BJ (cell line): ENCODE results near the gene ELOF1. TPM values are rescaled to one million over a fixed set of nuclear protein-coding genes. Genes with fewer than 3 reads are reported as not detected.

Experiments used
- CTCF ChIA-PET: fragments of 350-600 bp; formaldehyde crosslinking; extraction: SDS; loops from one replicate; lab custom pipeline; 2021; ENCODE audit warnings: antibody characterized with exemption, inconsistent platforms; lab: Yijun Ruan, JAX
- POLR2A ChIA-PET: fragments of 300-600 bp; sonication (Branson Sonifier 250); formaldehyde crosslinking; extraction: SDS; loops from one replicate; lab custom pipeline; 2021; ENCODE audit warnings: antibody characterized with exemption; lab: Charles Lee
- DNase-seq: peaks from one replicate; pipeline ENCODE4 v3.0.0-alpha.2; 2011; ENCODE audit warnings: low read depth
- H3K27me3 ChIP-seq: 2 replicates; pipeline ENCODE4 v1.6.0; 2011; ENCODE audit warnings: low read length; ENCODE audit not compliant: control insufficient read depth, insufficient read depth
- H3K36me3 ChIP-seq: 2 replicates; pipeline ENCODE4 v1.5.1; 2011; ENCODE audit warnings: low read length; ENCODE audit not compliant: control insufficient read depth, insufficient read depth
- H3K4me3 ChIP-seq: 2 replicates; pipeline ENCODE4 v1.5.1; 2011; ENCODE audit warnings: low read depth, mild to moderate bottlenecking, control low read depth, low read length
- polyA plus RNA-seq: library from polyadenylated mRNA; depleted of rRNA; stranded (reverse); fragments of >200 nt; gene quantifications from 2 replicates; pipeline ENCODE4 v1.2.3, GENCODE V29; 2011; rRNA removed
- small RNA-seq: library from RNA; depleted of rRNA; stranded (forward); fragments of <200 nt; gene quantifications from one replicate; pipeline ENCODE3, GENCODE V24; 2012; ENCODE audit warnings: low replicate concordance, low read depth; ENCODE audit not compliant: insufficient read length
- TF ChIP-seq, protein P1 (sequence below): IDR thresholded peaks from 2 replicates; pipeline ENCODE4 v1.5.1; 2011; ENCODE audit warnings: low read depth, mild to moderate bottlenecking, control low read depth, inconsistent platforms, low read length, moderate library complexity; ENCODE audit not compliant: insufficient read depth

Gene ELOF1
- polyA plus RNA-seq, 1 experiment, result 83.9 TPM

DNA sequence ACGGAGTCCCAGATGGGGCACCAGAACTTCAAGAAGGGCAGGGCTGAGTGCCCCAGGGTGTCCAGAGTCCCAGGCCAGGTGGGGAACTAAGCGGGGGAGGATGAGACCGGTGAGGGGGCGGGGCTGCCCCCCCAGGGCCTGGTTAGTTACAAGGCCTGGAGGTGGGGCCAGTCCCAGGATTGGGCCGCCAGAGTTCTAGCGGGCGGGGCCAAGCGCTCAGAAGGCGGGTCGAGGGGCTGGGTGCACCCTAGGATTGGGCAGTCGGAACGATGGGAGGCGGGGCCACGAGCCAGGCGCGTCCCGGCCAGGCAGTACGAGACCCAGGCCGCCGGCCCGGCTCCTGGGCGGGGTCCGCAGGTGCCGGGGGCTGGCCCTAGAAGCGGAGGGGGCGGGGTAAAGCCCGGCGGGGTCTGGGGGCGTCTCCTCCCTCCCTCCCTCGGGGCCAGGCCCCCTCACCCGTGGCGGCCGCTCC lies 54.0 kb downstream of the ELOF1 start:
- H3K36me3 ChIP-seq, result no peaks in the 10 kb centered on the region
- CTCF ChIA-PET, result no interaction called here
- DNase-seq, result peak; percentile 68
- POLR2A ChIA-PET, result no interaction called here
- H3K4me3 ChIP-seq, result peak overlapping the region; percentile 90
- no peaks in the 10 kb centered on the region for H3K27me3 ChIP-seq
- TF ChIP-seq, protein P1, sequence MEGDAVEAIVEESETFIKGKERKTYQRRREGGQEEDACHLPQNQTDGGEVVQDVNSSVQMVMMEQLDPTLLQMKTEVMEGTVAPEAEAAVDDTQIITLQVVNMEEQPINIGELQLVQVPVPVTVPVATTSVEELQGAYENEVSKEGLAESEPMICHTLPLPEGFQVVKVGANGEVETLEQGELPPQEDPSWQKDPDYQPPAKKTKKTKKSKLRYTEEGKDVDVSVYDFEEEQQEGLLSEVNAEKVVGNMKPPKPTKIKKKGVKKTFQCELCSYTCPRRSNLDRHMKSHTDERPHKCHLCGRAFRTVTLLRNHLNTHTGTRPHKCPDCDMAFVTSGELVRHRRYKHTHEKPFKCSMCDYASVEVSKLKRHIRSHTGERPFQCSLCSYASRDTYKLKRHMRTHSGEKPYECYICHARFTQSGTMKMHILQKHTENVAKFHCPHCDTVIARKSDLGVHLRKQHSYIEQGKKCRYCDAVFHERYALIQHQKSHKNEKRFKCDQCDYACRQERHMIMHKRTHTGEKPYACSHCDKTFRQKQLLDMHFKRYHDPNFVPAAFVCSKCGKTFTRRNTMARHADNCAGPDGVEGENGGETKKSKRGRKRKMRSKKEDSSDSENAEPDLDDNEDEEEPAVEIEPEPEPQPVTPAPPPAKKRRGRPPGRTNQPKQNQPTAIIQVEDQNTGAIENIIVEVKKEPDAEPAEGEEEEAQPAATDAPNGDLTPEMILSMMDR, result no peak

DNA sequence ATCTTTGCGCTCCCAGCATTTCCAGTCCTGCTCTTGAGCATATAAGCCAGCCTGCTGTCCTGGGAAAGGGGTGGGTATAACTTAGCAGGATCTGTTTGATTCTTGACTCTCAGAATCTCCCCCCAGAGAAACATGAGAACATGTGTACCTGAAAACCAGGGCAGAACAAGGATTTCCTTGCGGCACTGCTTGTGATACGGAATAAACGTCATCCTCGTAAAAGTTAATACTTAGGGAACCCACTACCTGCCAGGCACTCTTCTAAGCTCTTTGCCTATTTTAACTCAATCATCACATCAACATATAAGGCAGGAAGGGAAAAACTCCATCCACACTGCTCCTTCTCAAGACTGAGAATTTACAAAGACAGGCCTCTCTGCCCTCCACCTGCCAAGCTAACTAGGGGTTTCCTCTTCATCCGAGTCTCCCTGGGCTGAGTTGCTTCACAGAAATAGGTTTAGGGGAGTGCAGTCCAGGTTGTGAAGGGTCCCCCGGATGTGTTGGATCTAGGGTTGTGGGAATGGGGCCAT lies 54.5 kb downstream of the ELOF1 start:
- ChIA-PET CTCF (no interaction called here), POLR2A (no interaction called here)
- H3K27me3 ChIP-seq, result no peaks in the 10 kb centered on the region
- H3K4me3 ChIP-seq, result peak overlapping the region; percentile 90
- DNase-seq, result no peak
- H3K36me3 ChIP-seq, result no peaks in the 10 kb centered on the region
- TF ChIP-seq, protein P1, result no peak

Small RNA genes lying within 50 kb of the gene (small RNA-seq; reads per million reads assigned to genes)
- gene RN7SL833P, result not detected

Other genes with a start within 250 kb of the ELOF1 start
- 9.7 and 12.0 TPM in 2 replicates for gene RAB3D, start 219.6 kb downstream of the ELOF1 start, polyA plus RNA-seq
- 89.8 and 107 TPM in 2 replicates for gene TMEM205, start 213.0 kb downstream of the ELOF1 start, polyA plus RNA-seq
- 16.3 and 21.4 TPM in 2 replicates for gene CCDC159, start 212.7 kb downstream of the ELOF1 start, polyA plus RNA-seq
- gene PLPPR2, start 203.8 kb downstream of the ELOF1 start, polyA plus RNA-seq, result 19.2 and 30.5 TPM in 2 replicates
- 1.0 TPM in 2 replicates for gene SWSAP1, start 184.6 kb downstream of the ELOF1 start, polyA plus RNA-seq
- gene EPOR, start 174.9 kb downstream of the ELOF1 start, polyA plus RNA-seq, result 3.8 and 5.9 TPM in 2 replicates
- 1.4 and 2.3 TPM in 2 replicates for gene RGL3, start 139.9 kb downstream of the ELOF1 start, polyA plus RNA-seq
- 0.16 and 0.38 TPM in 2 replicates for gene ODAD3, start 124.1 kb downstream of the ELOF1 start, polyA plus RNA-seq
- gene PRKCSH, start 123.6 kb downstream of the ELOF1 start, polyA plus RNA-seq, result 137 and 348 TPM in 2 replicates
- gene ELAVL3, start 78.2 kb downstream of the ELOF1 start, polyA plus RNA-seq, result not detected in 2 replicates
- gene ZNF653, start 53.4 kb downstream of the ELOF1 start, polyA plus RNA-seq, result 3.1 and 4.6 TPM in 2 replicates
- gene ECSIT, start 30.1 kb downstream of the ELOF1 start, polyA plus RNA-seq, result 30.9 and 45.2 TPM in 2 replicates
- gene CNN1, start 20.4 kb downstream of the ELOF1 start, polyA plus RNA-seq, result 227 and 267 TPM in 2 replicates
- 2.0 and 2.6 TPM in 2 replicates for gene ACP5, start 18.4 kb upstream of the ELOF1 start, polyA plus RNA-seq
- gene ZNF627, start 38.3 kb upstream of the ELOF1 start, polyA plus RNA-seq, result 5.8 and 9.5 TPM in 2 replicates
- 1.9 and 2.9 TPM in 2 replicates for gene ZNF823, start 179.7 kb upstream of the ELOF1 start, polyA plus RNA-seq
- 3.4 and 5.4 TPM in 2 replicates for gene ZNF441, start 207.8 kb upstream of the ELOF1 start, polyA plus RNA-seq
- 0.67 and 1.3 TPM in 2 replicates for gene ZNF491, start 239.3 kb upstream of the ELOF1 start, polyA plus RNA-seq